H1 (cell line): ENCODE data around the gene RADIL. TPM values are rescaled to one million over a fixed set of nuclear protein-coding genes. Genes with fewer than 3 reads are reported as not detected.

Experiments used
- CTCF ChIA-PET: fragments of 300-600 bp; sonication (Branson Sonifier 250); formaldehyde crosslinking; loops from one replicate; lab custom pipeline; 2021; ENCODE audit not compliant: partially characterized antibody; lab: Charles Lee
- POLR2A ChIA-PET: fragments of 300-600 bp; sonication (Branson Sonifier 250); formaldehyde crosslinking; loops from one replicate; lab custom pipeline; 2021; ENCODE audit warnings: inconsistent platforms; ENCODE audit not compliant: partially characterized antibody; lab: Charles Lee
- DNase-seq, 2 experiments: peaks; one replicate each; pipeline versions ENCODE4 v3.0.0 to v3.0.0-alpha.2; 2010 to 2022; ENCODE audit warnings: low spot score in 2 of 2, low read depth in 1 of 2, mixed read lengths in 1 of 2
- FAIRE-seq: peaks from 2 replicates; lab custom pipeline; 2011; peaks lifted over from hg19 to GRCh38; lab: Jason Lieb, UNC
- H2AFZ ChIP-seq: 2 replicates; pipeline ENCODE4 v1.8.1; 2012; ENCODE audit warnings: low read length, inconsistent platforms
- H2AK5ac ChIP-seq: 2 replicates; pipeline ENCODE4 v1.6.1; 2013; ENCODE audit warnings: low read depth, low read length
- H2BK120ac ChIP-seq: replicated peaks from 2 replicates; pipeline ENCODE3; 2013; ENCODE audit warnings: low read depth, low read length, inconsistent platforms
- H2BK12ac ChIP-seq: 2 replicates; pipeline ENCODE4 v1.6.1; 2013; ENCODE audit warnings: low read depth, low read length
- H2BK15ac ChIP-seq: 2 replicates; pipeline ENCODE4 v1.6.1; 2013; ENCODE audit warnings: low read length
- H2BK20ac ChIP-seq: 2 replicates; pipeline ENCODE4 v1.6.1; 2013; ENCODE audit warnings: low read length
- H2BK5ac ChIP-seq: 2 replicates; pipeline ENCODE4 v1.6.1; 2013; ENCODE audit warnings: low read depth, low read length
- H3K14ac ChIP-seq: 2 replicates; pipeline ENCODE4 v1.6.1; 2013; ENCODE audit warnings: inconsistent platforms; ENCODE audit not compliant: insufficient read length
- H3K18ac ChIP-seq: 2 replicates; pipeline ENCODE4 v1.6.1; 2013; ENCODE audit warnings: low read length; ENCODE audit errors: extremely low read depth
- H3K23ac ChIP-seq: 2 replicates; pipeline ENCODE4 v1.6.1; 2013; ENCODE audit warnings: inconsistent platforms; ENCODE audit not compliant: insufficient read length
- H3K23me2 ChIP-seq: 2 replicates; pipeline ENCODE4 v1.6.1; 2013; ENCODE audit warnings: low read depth, low read length
- H3K27ac ChIP-seq: 2 replicates; pipeline ENCODE4 v1.6.1; 2011; ENCODE audit warnings: low read depth, low read length, inconsistent platforms
- H3K27me3 ChIP-seq, 4 experiments: replicated peaks in 1 of 4; 1 replicate in 1 of 4; 2 replicates in 3 of 4; pipeline versions ENCODE4 v1.6.1 to v1.8.1; 2011 to 2013; ENCODE audit warnings: low read length in 3 of 4, mild to moderate bottlenecking in 3 of 4, inconsistent platforms in 2 of 4, mixed read lengths in 2 of 4, moderate library complexity in 1 of 4; ENCODE audit not compliant: control insufficient read depth in 3 of 4, insufficient read depth in 3 of 4; ENCODE audit errors: extremely low read depth in 1 of 4
- H3K36me3 ChIP-seq, 4 experiments: 2 replicates each; pipeline versions ENCODE4 v1.6.1 to v1.8.1; 2011 to 2013; ENCODE audit warnings: mild to moderate bottlenecking in 4 of 4, low read length in 3 of 4, moderate library complexity in 2 of 4, control low read depth in 1 of 4, inconsistent platforms in 1 of 4; ENCODE audit not compliant: insufficient read depth in 4 of 4, control insufficient read depth in 2 of 4
- H3K4ac ChIP-seq: replicated peaks from 2 replicates; pipeline ENCODE3; 2013; ENCODE audit warnings: low read length, low read depth, mixed read lengths, inconsistent platforms; ENCODE audit not compliant: insufficient read length
- H3K4me1 ChIP-seq, 4 experiments: replicated peaks in 1 of 4; 1 replicate in 1 of 4; 2 replicates in 3 of 4; pipeline versions ENCODE4 v1.6.1 to v1.8.1; 2011 to 2013; ENCODE audit warnings: low read length in 3 of 4, inconsistent platforms in 2 of 4, mixed read lengths in 1 of 4; ENCODE audit not compliant: insufficient read depth in 4 of 4, control insufficient read depth in 3 of 4
- H3K4me2 ChIP-seq, 2 experiments: 2 replicates each; pipeline versions ENCODE4 v1.6.1 to v1.8.1; 2011 to 2013; ENCODE audit warnings: low read depth in 2 of 2, low read length in 2 of 2, control low read depth in 1 of 2, inconsistent platforms in 1 of 2, mild to moderate bottlenecking in 1 of 2; ENCODE audit not compliant: insufficient read depth in 1 of 2
- H3K4me3 ChIP-seq, 4 experiments: fragments of 200-600, 300-600 bp in 1 of 4; sonication (generic), shearing (Covaris generic), sonication (Bioruptor Twin) in 1 of 4; 2 replicates each; pipeline versions ENCODE4 v1.5.1 to v1.8.1; 2011 to 2016; ENCODE audit warnings: low read length in 4 of 4, low read depth in 3 of 4, control low read depth in 2 of 4, inconsistent platforms in 2 of 4, mild to moderate bottlenecking in 2 of 4, mixed read lengths in 1 of 4, moderate library complexity in 1 of 4; ENCODE audit not compliant: insufficient read depth in 2 of 4; ENCODE audit errors: extremely low read depth in 1 of 4
- H3K56ac ChIP-seq: replicated peaks from 2 replicates; pipeline ENCODE3; 2013; ENCODE audit warnings: low read depth, mild to moderate bottlenecking, mixed read lengths, low read length, inconsistent platforms; ENCODE audit not compliant: insufficient read length
- H3K79me1 ChIP-seq: 2 replicates; pipeline ENCODE4 v1.6.1; 2013; ENCODE audit warnings: low read depth, low read length, control low read depth
- H3K79me2 ChIP-seq, 2 experiments: 2 replicates each; pipeline versions ENCODE4 v1.6.1 to v1.8.1; 2012 to 2013; ENCODE audit warnings: low read length in 2 of 2, mild to moderate bottlenecking in 2 of 2, inconsistent platforms in 1 of 2; ENCODE audit not compliant: insufficient read depth in 2 of 2, control insufficient read depth in 1 of 2
- H3K9ac ChIP-seq, 4 experiments: replicated peaks in 1 of 4; 1 replicate in 1 of 4; 2 replicates in 3 of 4; pipeline versions ENCODE4 v1.6.1 to v1.8.1; 2011 to 2013; ENCODE audit warnings: low read depth in 3 of 4, low read length in 3 of 4, control low read depth in 2 of 4, mild to moderate bottlenecking in 2 of 4, moderate library complexity in 2 of 4, inconsistent platforms in 1 of 4; ENCODE audit errors: extremely low read depth in 1 of 4
- H3K9me3 ChIP-seq, 2 experiments: 2 replicates each; pipeline versions ENCODE4 v1.6.1 to v1.8.1; 2012 to 2013; ENCODE audit warnings: mild to moderate bottlenecking in 2 of 2, moderate library complexity in 2 of 2, control low read depth in 1 of 2, inconsistent platforms in 1 of 2, low read depth in 1 of 2, low read length in 1 of 2, mixed read lengths in 1 of 2; ENCODE audit not compliant: insufficient read depth in 2 of 2
- H4K20me1 ChIP-seq, 2 experiments: replicated peaks in 1 of 2; 2 replicates each; pipeline versions ENCODE3 to v1.8.1; 2011 to 2013; ENCODE audit warnings: inconsistent platforms in 2 of 2, low read length in 2 of 2, mild to moderate bottlenecking in 1 of 2; ENCODE audit not compliant: insufficient read depth in 2 of 2, control insufficient read depth in 1 of 2
- H4K5ac ChIP-seq: 2 replicates; pipeline ENCODE4 v1.6.1; 2013; ENCODE audit warnings: low read length, low read depth, mixed read lengths, inconsistent platforms; ENCODE audit not compliant: insufficient read length
- H4K8ac ChIP-seq: 2 replicates; pipeline ENCODE4 v1.8.0; 2013; ENCODE audit warnings: mild to moderate bottlenecking, moderate library complexity, low read length, inconsistent platforms; ENCODE audit not compliant: insufficient read depth; ENCODE audit errors: extremely low read depth
- H4K91ac ChIP-seq: replicated peaks from 2 replicates; pipeline ENCODE3; 2013; ENCODE audit warnings: low read length, mixed read lengths, inconsistent platforms; ENCODE audit not compliant: insufficient read length
- BCL11A ChIP-seq, 2 experiments: IDR thresholded peaks; one replicate each; pipeline ENCODE4 v1.6.1; 2011; ENCODE audit warnings: low read depth in 2 of 2, low read length in 2 of 2, mild to moderate bottlenecking in 2 of 2
- CEBPB ChIP-seq: IDR thresholded peaks from 2 replicates; pipeline ENCODE4 v1.6.1; 2012; ENCODE audit warnings: low read depth, low read length
- EGR1 ChIP-seq: IDR thresholded peaks from 2 replicates; pipeline ENCODE4 v1.6.1; 2011; ENCODE audit warnings: low read depth, low read length, borderline replicate concordance
- KDM1A ChIP-seq: fragments of 200-600, 300-600 bp; sonication (generic); IDR thresholded peaks from 2 replicates; pipeline ENCODE4 v1.7.1; 2016; ENCODE audit warnings: mild to moderate bottlenecking, low read length, borderline replicate concordance
- POLR2AphosphoS5 ChIP-seq: IDR thresholded peaks from 2 replicates; pipeline ENCODE4 v1.6.1; 2011; ENCODE audit warnings: low read depth, low read length
- RAD21 ChIP-seq, 2 experiments: IDR thresholded peaks in 1 of 2; conservative IDR thresholded peaks in 1 of 2; 2 replicates each; pipeline ENCODE4 v1.6.1; 2011; ENCODE audit warnings: low read depth in 2 of 2, low read length in 2 of 2, improper control_type of control experiment in 1 of 2, inconsistent platforms in 1 of 2, mild to moderate bottlenecking in 1 of 2, moderate library complexity in 1 of 2
- WGBS, 2 experiments: shearing (Covaris generic) in 1 of 2; methylation state at CpG; one replicate each; pipeline versions ENCODE4 v1.1.6 to v1.1.7; 2013 to 2015; ENCODE audit warnings: low lambda C conversion rate in 2 of 2, mixed read lengths in 2 of 2, inconsistent platforms in 1 of 2, low coverage in 1 of 2, missing lambda C conversion rate in 1 of 2; ENCODE audit not compliant: insufficient replicate concordance in 2 of 2, insufficient coverage in 1 of 2, insufficient read length in 1 of 2; ENCODE audit errors: extremely low coverage in 1 of 2, missing lambda C conversion rate in 1 of 2; 5-methylcytosine and 5-hydroxymethylcytosine counted together
- polyA plus RNA-seq, 7 experiments: library from polyadenylated mRNA; depleted of rRNA in 3 of 7; stranded (reverse) in 5 of 7; unstranded in 2 of 7; fragments of >200 nt in 5 of 7; fragments of 200-250 nt in 2 of 7; gene quantifications; 1 replicate in 5 of 7; 2 replicates in 1 of 7; 4 replicates in 1 of 7; pipeline versions ENCODE4 v1.2.1 to v1.2.3, GENCODE V29; 2011 to 2013; ENCODE audit warnings: missing spikeins in 2 of 7, mixed read lengths in 2 of 7
- total RNA-seq: library from RNA; stranded (reverse); fragmentation: NEBNext Ultra II Directional; extraction: Animal tissue kit (Norgen Biotek cat#: 25700); gene quantifications from 2 replicates; pipeline ENCODE4 v1.2.1, GENCODE V29; 2021
- TF ChIP-seq, protein P1 (sequence below): IDR thresholded peaks from 2 replicates; pipeline ENCODE4 v1.6.1; 2012; ENCODE audit warnings: inconsistent platforms
- TF ChIP-seq, protein P2 (sequence below): IDR thresholded peaks from 2 replicates; pipeline ENCODE4 v1.6.1; 2011; ENCODE audit warnings: low read length, improper control_type of control experiment
- TF ChIP-seq, protein P3 (sequence below): IDR thresholded peaks from 2 replicates; pipeline ENCODE4 v1.6.1; 2012; ENCODE audit warnings: low read length, inconsistent platforms

Gene RADIL
- total and polyA plus RNA-seq, 2 of the 8 experiments (the other 6 are each of a cell fraction or from before 2014, with no cell fraction given), result 5.0 to 5.4 TPM

DNA sequence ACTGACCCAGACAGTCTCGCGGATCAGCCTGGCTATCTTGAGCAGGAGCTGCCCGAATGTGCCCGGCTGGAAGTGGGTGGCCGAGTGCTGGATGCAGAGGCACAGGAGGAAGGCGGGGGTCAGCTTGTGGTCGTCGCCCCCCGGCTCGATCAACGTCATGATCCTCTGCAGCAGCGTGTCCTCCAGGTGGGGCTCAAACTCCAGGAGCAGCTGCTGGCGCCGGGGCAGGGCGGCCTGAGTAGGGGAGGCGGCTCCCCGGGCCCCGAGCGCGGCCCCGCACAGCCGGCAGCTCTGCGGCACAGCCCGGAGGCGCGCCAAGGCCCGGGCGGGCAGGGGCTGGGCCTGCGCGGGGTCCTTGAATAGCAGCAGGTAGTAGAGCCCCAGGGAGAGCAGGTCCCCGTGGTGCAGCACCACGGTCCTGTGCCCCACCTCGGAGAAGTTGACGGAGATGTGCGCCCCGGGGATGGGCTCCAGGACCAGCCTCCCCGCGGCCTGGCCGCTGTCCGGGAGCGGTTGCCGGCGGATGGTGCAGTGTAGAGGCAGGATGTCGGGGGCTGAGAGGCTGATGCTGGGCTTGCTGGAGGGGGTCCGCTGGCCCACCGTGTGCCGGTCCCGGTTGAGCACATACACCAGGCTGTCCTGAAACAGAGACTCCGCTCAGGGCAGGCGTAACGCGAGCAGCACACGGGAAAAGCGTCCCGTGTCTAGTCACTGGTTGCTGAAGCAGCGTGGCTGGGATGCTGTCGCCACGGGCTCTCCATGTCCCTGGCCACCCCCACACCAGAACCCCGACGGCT lies 48.7 kb downstream of the RADIL start:
- Histone ChIP-seq H4K20me1 (peaks cover 0 to 6% of the 10 kb centered on the region in 2 experiments), H4K8ac (no peak overlapping the region), H2BK20ac (no peak overlapping the region), H3K9me3 (no peaks in the 10 kb centered on the region), H3K4ac (no peak overlapping the region), H2BK120ac (no peak overlapping the region), H3K4me1 (peaks cover 0 to 4% (median 0%) of the 10 kb centered on the region in 4 experiments; a peak in 1 of 7 replicates), H3K56ac (no peak overlapping the region), H3K27me3 (no peaks in the 10 kb centered on the region), H2AK5ac (no peak overlapping the region), H4K5ac (no peak overlapping the region), H2BK5ac (no peak overlapping the region), H3K4me3 (no peak overlapping the region), H3K79me2 (no peaks in the 10 kb centered on the region), H4K91ac (no peak overlapping the region), H3K18ac (no peak overlapping the region), H3K23me2 (peaks cover 2% of the 10 kb centered on the region; the same call in 1 of the 2 replicates), H3K36me3 (no peaks in the 10 kb centered on the region), H2BK15ac (no peak overlapping the region), H3K79me1 (no peaks in the 10 kb centered on the region), H3K9ac (no peak overlapping the region), H3K27ac (no peak overlapping the region), H2AFZ (no peak overlapping the region), H3K23ac (no peak overlapping the region), H3K14ac (no peak overlapping the region), H2BK12ac (no peak overlapping the region), H3K4me2 (no peak overlapping the region)
- CTCF ChIA-PET, result interaction anchor here (1.2 to 1.7 kb wide), 4 partner anchors 37 to 251 kb away, joined by 4 to 9 read pairs (median 6); partner anchors contain the start of gene RADIL
- no peak for DNase-seq
- 91% methylated on average over 36 of the region's 60 CpGs; no CpG with 5 or more reads in 1 of the 2 experiments for WGBS, 2 experiments
- no peak for FAIRE-seq
- POLR2A ChIA-PET, result interaction anchor here (0.9 kb wide), 1 partner anchor 18 kb away, joined by 3 read pairs; no protein-coding TSS in a partner anchor
- TF ChIP-seq BCL11A (IDR thresholded peaks at IDR 0.05; ENCODE audit: low read depth in 2 of 2, low read length in 2 of 2) (no peak), POLR2AphosphoS5 (no peak), RAD21 (IDR thresholded peaks at IDR 0.05 in 1 of 2, conservative IDR thresholded peaks at IDR 0.05 in 1 of 2; ENCODE audit: low read depth in 2 of 2, low read length in 2 of 2) (no peak), KDM1A (no peak), EGR1 (no peak), CEBPB (no peak)
- TF ChIP-seq, protein P1, sequence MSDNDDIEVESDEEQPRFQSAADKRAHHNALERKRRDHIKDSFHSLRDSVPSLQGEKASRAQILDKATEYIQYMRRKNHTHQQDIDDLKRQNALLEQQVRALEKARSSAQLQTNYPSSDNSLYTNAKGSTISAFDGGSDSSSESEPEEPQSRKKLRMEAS, result no peak
- TF ChIP-seq, protein P2, sequence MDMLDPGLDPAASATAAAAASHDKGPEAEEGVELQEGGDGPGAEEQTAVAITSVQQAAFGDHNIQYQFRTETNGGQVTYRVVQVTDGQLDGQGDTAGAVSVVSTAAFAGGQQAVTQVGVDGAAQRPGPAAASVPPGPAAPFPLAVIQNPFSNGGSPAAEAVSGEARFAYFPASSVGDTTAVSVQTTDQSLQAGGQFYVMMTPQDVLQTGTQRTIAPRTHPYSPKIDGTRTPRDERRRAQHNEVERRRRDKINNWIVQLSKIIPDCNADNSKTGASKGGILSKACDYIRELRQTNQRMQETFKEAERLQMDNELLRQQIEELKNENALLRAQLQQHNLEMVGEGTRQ, result no peak
- TF ChIP-seq, protein P3, sequence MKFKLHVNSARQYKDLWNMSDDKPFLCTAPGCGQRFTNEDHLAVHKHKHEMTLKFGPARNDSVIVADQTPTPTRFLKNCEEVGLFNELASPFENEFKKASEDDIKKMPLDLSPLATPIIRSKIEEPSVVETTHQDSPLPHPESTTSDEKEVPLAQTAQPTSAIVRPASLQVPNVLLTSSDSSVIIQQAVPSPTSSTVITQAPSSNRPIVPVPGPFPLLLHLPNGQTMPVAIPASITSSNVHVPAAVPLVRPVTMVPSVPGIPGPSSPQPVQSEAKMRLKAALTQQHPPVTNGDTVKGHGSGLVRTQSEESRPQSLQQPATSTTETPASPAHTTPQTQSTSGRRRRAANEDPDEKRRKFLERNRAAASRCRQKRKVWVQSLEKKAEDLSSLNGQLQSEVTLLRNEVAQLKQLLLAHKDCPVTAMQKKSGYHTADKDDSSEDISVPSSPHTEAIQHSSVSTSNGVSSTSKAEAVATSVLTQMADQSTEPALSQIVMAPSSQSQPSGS, result no peak
